HG02623 (cell line): ENCODE results near the gene VAC14.

ENCODE experiments used
- ATAC-seq: cut with Tn5 transposase; IDR thresholded peaks from one replicate; pipeline ENCODE4 v1.9.1; 2021; ENCODE audit warnings: moderate library complexity; ENCODE audit not compliant: unreplicated experiment

VAC14 gene

GRCh38 chr16:70786020-70786755 lies 14.8 kb downstream of the VAC14 start:
- no peak for ATAC-seq

DNA sequence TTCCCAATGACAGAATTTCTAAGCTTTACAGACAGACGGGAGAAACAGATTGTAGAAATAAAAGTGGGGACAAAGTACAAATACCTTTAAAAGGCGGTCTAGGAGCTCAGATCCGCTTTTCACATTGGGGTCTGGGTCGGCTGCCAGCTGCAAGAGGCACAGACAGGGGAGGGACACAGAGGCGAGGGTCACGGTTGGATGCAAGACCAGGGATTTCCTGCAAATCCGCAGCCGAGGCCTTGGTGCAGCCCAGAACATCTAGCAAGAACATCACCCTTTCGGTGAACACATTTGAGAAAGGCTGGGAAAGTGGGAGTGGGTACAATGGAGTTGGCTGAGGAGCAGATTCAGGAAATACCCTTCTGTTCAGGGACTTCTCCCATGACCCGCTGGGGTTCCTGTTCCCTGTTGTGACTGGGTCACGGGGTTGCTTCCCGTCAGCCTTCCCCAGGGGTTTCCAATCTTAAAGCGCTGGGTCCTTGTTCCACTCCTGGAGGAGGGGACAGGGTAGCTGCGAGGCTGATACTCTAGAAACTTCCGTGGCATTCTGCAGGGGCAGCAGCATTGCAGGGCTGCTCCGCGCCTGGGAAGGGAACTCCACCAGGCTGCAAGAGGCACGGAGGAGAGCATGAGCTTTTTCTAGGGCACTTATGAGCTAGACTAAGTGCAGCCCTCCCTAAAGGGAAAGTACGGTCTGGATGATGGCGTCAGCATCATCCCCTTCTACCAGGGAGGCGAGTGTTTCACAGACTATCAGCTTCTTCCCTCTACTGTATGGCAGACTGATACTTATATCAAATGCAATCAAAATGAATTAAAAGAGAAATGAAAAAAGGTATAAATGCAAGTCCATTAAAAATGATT lies 16.0 kb downstream of the VAC14 start:
- ATAC-seq, result no peak

DNA sequence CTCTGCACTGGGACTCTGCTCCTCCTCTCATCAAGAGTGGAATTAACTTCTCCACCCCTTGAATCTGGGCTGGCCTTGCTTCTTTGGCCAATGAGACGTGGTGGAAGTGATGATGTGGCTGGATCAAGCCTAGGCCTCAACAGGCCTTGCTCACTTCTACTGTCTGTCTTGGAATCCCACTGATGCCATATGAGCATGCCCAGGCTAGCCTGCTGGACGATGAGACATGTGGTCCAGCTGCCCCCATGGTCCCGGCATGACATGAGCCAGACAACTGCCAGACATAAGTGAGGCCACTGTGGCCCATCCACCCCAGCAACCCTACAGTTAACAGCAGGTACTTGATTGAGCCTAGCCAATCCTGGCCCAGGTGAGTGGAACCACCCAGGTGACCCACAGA lies 18.7 kb downstream of the VAC14 start:
- ATAC-seq, result no peak

GRCh38 chr16:70781800-70782199 lies 19.2 kb downstream of the VAC14 start:
- ATAC-seq, result no peak

- no peak for ATAC-seq
These were observed 20.4 kb downstream of the VAC14 start for GRCh38 chr16:70780546-70780945.

DNA sequence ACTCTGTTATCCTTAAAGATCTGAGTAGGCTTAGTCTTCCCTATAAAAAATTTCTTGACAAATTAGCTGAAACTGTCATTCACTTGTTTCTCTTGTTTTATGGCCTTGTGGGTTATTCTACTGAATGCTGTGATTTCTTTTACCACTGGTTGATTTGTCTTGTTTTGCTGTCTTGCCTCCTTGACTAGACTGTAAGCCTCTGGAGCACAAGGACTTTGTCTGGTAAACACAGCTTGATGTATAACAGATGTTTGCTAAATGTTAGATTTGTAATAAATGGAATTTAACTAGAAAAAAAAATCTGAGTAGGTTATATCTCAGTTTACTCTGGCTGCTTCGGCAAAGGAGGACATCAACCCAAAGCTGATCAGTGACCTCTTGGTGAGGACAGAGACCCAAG lies 21.6 kb downstream of the VAC14 start:
- ATAC-seq, result no peak

GRCh38 chr16:70778901-70779309 lies 22.1 kb downstream of the VAC14 start:
- no peak for ATAC-seq

GRCh38 chr16:70777973-70778406 lies 23.0 kb downstream of the VAC14 start:
- ATAC-seq, result no peak

GRCh38 chr16:70777496-70777895 lies 23.5 kb downstream of the VAC14 start:
- no peak for ATAC-seq

GRCh38 chr16:70775399-70775798 lies 25.6 kb downstream of the VAC14 start:
- ATAC-seq, result no peak

DNA sequence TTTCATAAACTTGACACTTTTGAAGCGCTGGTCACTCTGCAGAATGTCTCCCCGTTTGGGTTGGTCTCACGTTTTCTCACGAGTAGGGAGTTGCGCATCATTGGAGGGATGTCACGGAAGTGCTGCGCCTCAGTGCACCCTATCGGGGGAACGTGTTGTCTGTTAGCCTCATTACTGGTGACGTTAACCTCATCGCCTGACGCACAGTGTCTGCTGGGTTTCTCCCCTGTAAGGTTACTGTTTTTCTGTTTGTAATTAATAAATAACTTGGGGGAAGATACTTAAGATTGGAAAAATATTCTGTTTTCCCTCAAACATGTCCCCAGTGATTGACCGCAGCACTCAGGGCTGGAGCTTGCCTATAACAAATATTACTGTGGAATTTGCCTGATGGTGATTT lies 26.7 kb downstream of the VAC14 start:
- ATAC-seq, result no peak

GRCh38 chr16:70772493-70772892 lies 28.5 kb downstream of the VAC14 start:
- ATAC-seq, result no peak

GRCh38 chr16:70770626-70771552 lies 30.1 kb downstream of the VAC14 start:
- no peak for ATAC-seq

DNA sequence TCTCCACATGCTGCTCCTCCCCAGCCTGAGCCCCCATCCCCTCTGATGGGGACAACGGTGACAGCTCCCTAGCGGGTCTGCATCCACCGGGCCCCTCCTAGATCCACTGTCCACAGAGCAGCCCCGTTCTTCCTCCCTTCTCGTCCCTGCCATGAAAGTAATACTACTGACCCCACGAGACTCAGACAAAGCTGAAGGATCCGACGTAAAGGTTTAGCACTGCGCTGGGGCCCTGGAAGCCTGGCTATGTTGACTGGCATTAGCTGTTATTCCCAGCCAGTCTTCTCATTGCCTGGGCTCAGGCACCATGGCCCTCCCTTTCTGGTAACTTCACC lies 30.7 kb downstream of the VAC14 start:
- no peak for ATAC-seq

DNA sequence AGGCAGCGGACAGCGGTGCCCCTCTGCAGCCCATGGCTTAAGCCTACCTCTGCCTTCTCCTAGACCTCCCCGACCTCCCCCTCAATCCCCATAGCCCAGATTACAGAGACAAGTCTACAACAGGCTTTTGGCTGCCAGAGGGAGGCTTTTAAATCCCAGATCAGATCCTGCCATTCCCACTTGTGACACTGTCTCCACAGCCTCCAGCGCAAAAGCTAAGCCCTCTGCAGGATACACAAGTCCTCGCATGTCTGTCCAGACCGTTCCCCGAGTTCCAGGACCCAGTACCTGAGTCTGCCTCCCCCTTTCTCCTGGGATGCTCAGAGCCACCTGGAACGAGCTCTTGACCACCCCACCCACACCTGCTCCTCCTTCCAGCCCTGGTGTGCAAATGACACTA lies 31.2 kb downstream of the VAC14 start:
- no peak for ATAC-seq

- no peak for ATAC-seq
These were observed 31.8 kb downstream of the VAC14 start for GRCh38 chr16:70769131-70769530.

- ATAC-seq, result no peak
These were observed 32.8 kb downstream of the VAC14 start for GRCh38 chr16:70768203-70768580.

GRCh38 chr16:70767377-70768202 lies 33.4 kb downstream of the VAC14 start:
- ATAC-seq, result no peak

- no peak for ATAC-seq
These were observed 34.3 kb downstream of the VAC14 start for GRCh38 chr16:70766658-70767057.

GRCh38 chr16:70766176-70766575 lies 34.8 kb downstream of the VAC14 start:
- no peak for ATAC-seq
